K562 (cell line): ENCODE measurements around the gene CHSY3. TPM values are rescaled to one million over a fixed set of nuclear protein-coding genes. Genes with fewer than 3 reads are reported as not detected.

Source experiments
- ATAC-seq: fragments of 200-7000 bp; cut with Tn5 transposase; 3 replicates; pipeline ENCODE4 v1.9.1; 2020; ENCODE audit warnings: moderate library complexity
- BruUV-seq: library from RNA; stranded (reverse); fragments of 400-500 nt; replicated peaks from 2 replicates; lab custom pipeline; 2021; lab: Mats Ljungman, UMichigan
- CTCF ChIA-PET: fragments of 300-600 bp; formaldehyde crosslinking; extraction: SDS; loops from one replicate; lab custom pipeline; 2021; ENCODE audit warnings: low intra/inter-chr PET ratio; lab: Yijun Ruan, JAX
- POLR2A ChIA-PET: fragments of 300-600, 350-650 bp; sonication (Branson Sonifier 250); formaldehyde crosslinking; extraction: SDS; loops from one replicate; lab custom pipeline; 2021; ENCODE audit warnings: antibody characterized with exemption, inconsistent platforms; lab: Yijun Ruan, JAX
- DNase-seq, 4 experiments: peaks; one replicate each; pipeline versions ENCODE4 v3.0.0 to v3.0.0-alpha.2; 2011 to 2018; ENCODE audit warnings: low spot score in 3 of 4, mixed read lengths in 3 of 4; ENCODE audit errors: extremely low read depth in 1 of 4
- FAIRE-seq: peaks from 2 replicates; lab custom pipeline; 2011; peaks lifted over from hg19 to GRCh38; lab: Jason Lieb, UNC
- H2AFZ ChIP-seq: 2 replicates; pipeline ENCODE4 v1.6.0; 2011; ENCODE audit warnings: low read depth, low read length, control low read depth, inconsistent platforms
- H3K27ac ChIP-seq: fragments of 200-600 bp; 3 replicates; pipeline ENCODE4 v1.8.0; 2011; ENCODE audit warnings: low read depth, mild to moderate bottlenecking, control low read depth, inconsistent platforms, low read length, moderate library complexity, mixed read lengths; ENCODE audit errors: extremely low read depth
- H3K27me3 ChIP-seq, 2 experiments: fragments of 300-600 bp in 1 of 2; 2 replicates in 1 of 2; 3 replicates in 1 of 2; pipeline versions ENCODE4 v1.6.0 to v1.8.0; 2011; ENCODE audit warnings: inconsistent platforms in 2 of 2, low read length in 2 of 2, mild to moderate bottlenecking in 1 of 2, mixed read lengths in 1 of 2, moderate library complexity in 1 of 2; ENCODE audit not compliant: control insufficient read depth in 2 of 2, insufficient read depth in 2 of 2
- H3K36me3 ChIP-seq: fragments of 300-600 bp; 3 replicates; pipeline ENCODE4 v1.8.0; 2011; ENCODE audit warnings: mild to moderate bottlenecking, low read length, inconsistent platforms; ENCODE audit not compliant: control insufficient read depth, insufficient read depth
- H3K4me1 ChIP-seq, 2 experiments: fragments of 200-600 bp in 1 of 2; replicated peaks in 1 of 2; 2 replicates in 1 of 2; 3 replicates in 1 of 2; pipeline versions ENCODE4 v1.5.1 to v1.8.0; 2011; ENCODE audit warnings: inconsistent platforms in 2 of 2, low read length in 2 of 2, mild to moderate bottlenecking in 1 of 2, mixed read lengths in 1 of 2, moderate library complexity in 1 of 2; ENCODE audit not compliant: control insufficient read depth in 2 of 2, insufficient read depth in 2 of 2
- H3K4me2 ChIP-seq: 2 replicates; pipeline ENCODE4 v1.6.1; 2011; ENCODE audit warnings: low read length, control low read depth, inconsistent platforms, mixed read lengths; ENCODE audit not compliant: insufficient read depth
- H3K4me3 ChIP-seq: fragments of 200-600 bp; sonication (generic), shearing (Covaris generic); 2 replicates; pipeline ENCODE4 v1.5.1; 2016; ENCODE audit warnings: control low read depth, inconsistent platforms
- H3K79me2 ChIP-seq: fragments of 200-600 bp; 3 replicates; pipeline ENCODE4 v1.8.0; 2011; ENCODE audit warnings: low read length, inconsistent platforms; ENCODE audit not compliant: control insufficient read depth, insufficient read depth
- H3K9ac ChIP-seq, 2 experiments: 2 replicates each; pipeline versions ENCODE4 v1.6.0 to v1.6.1; 2011; ENCODE audit warnings: low read depth in 2 of 2, low read length in 2 of 2, control low read depth in 1 of 2, inconsistent platforms in 1 of 2, mild to moderate bottlenecking in 1 of 2, mixed read lengths in 1 of 2; ENCODE audit not compliant: insufficient read depth in 1 of 2
- H3K9me1 ChIP-seq: one replicate; pipeline ENCODE4 v1.6.0; 2011; ENCODE audit warnings: inconsistent platforms, mild to moderate bottlenecking, low read length, moderate library complexity; ENCODE audit not compliant: control insufficient read depth, insufficient read depth
- H3K9me3 ChIP-seq: replicated peaks from 2 replicates; pipeline ENCODE4 v1.5.1; 2011; ENCODE audit warnings: low read depth, low read length, inconsistent platforms; ENCODE audit not compliant: control insufficient read depth, insufficient read depth
- H4K20me1 ChIP-seq: replicated peaks from 2 replicates; pipeline ENCODE4 v1.6.1; 2011; ENCODE audit warnings: low read length, inconsistent platforms, mixed read lengths; ENCODE audit not compliant: control insufficient read depth, insufficient read depth
- CBFA2T3 ChIP-seq: fragments of 450-650 bp; IDR thresholded peaks from 2 replicates; pipeline ENCODE4 v1.6.1; 2017
- CEBPZ ChIP-seq: fragments of 150-350 bp; IDR thresholded peaks from 2 replicates; pipeline ENCODE4 v1.6.1; 2014; ENCODE audit warnings: low read depth, mild to moderate bottlenecking, low read length, borderline replicate concordance
- CREB3L1 ChIP-seq: fragments of 450-650 bp; IDR thresholded peaks from 2 replicates; pipeline ENCODE4 v1.6.1; 2014; ENCODE audit warnings: low read depth, mild to moderate bottlenecking, moderate library complexity, borderline replicate concordance
- GATAD2B ChIP-seq: fragments of 450-650 bp; IDR thresholded peaks from 2 replicates; pipeline ENCODE4 v1.6.1; 2017; ENCODE audit warnings: mild to moderate bottlenecking, borderline replicate concordance
- KLF6 ChIP-seq: fragments of 250-450 bp; sonication (Bioruptor Pico); IDR thresholded peaks from 2 replicates; pipeline ENCODE4 v1.4.0; 2020; ENCODE audit warnings: mild to moderate bottlenecking, moderate library complexity, borderline replicate concordance
- LCOR ChIP-seq: sonication (generic); formaldehyde crosslinking; IDR thresholded peaks from 2 replicates; pipeline ENCODE4 v1.8.0; 2022; ENCODE audit warnings: mild to moderate bottlenecking, missing genetic modification reagents
- NCOA4 ChIP-seq: fragments of 450-650 bp; IDR thresholded peaks from 2 replicates; pipeline ENCODE4 v1.6.1; 2018; ENCODE audit warnings: mild to moderate bottlenecking; ENCODE audit not compliant: partially characterized antibody
- NR2C2 ChIP-seq, 2 experiments: fragments of 200-800 bp in 1 of 2; sonication (Bioruptor generic) in 1 of 2; sonication (generic) in 1 of 2; formaldehyde crosslinking in 1 of 2; IDR thresholded peaks; 2 replicates each; pipeline versions ENCODE4 v1.6.1 to v1.8.0; 2016 to 2022; ENCODE audit warnings: mild to moderate bottlenecking in 1 of 2, missing compliant biosample characterization in 1 of 2, missing genetic modification characterization in 1 of 2, missing genetic modification reagents in 1 of 2
- RCOR1 ChIP-seq, 2 experiments: IDR thresholded peaks; 2 replicates each; pipeline ENCODE4 v1.6.1; 2012; ENCODE audit warnings: low read depth in 2 of 2, low read length in 2 of 2, borderline replicate concordance in 1 of 2, improper control_type of control experiment in 1 of 2
- SMAD2 ChIP-seq: fragments of 150-350 bp; IDR thresholded peaks from 2 replicates; pipeline ENCODE4 v1.6.1; 2014; ENCODE audit warnings: low read depth, mild to moderate bottlenecking, low read length
- U2AF2 ChIP-seq: fragments of 200-400 bp; formaldehyde crosslinking; optimal IDR thresholded peaks from 2 replicates; pipeline ENCODE3; 2017; ENCODE audit warnings: low read depth, mild to moderate bottlenecking, low read length
- ZBTB1 ChIP-seq: sonication (generic); formaldehyde crosslinking; IDR thresholded peaks from 2 replicates; pipeline ENCODE4 v1.8.1; 2023; ENCODE audit warnings: missing genetic modification reagents, low read depth, mild to moderate bottlenecking, borderline replicate concordance
- ZFP1 ChIP-seq: fragments of 450-650 bp; formaldehyde crosslinking; IDR thresholded peaks from 2 replicates; pipeline ENCODE4 v1.4.0; 2020; ENCODE audit warnings: mild to moderate bottlenecking, mixed read lengths
- ZMIZ1 ChIP-seq, 2 experiments: fragments of 150-350 bp in 1 of 2; IDR thresholded peaks; 2 replicates each; pipeline ENCODE4 v1.6.1; 2012 to 2016; ENCODE audit warnings: low read depth in 2 of 2, low read length in 2 of 2, mild to moderate bottlenecking in 1 of 2, moderate library complexity in 1 of 2
- ZNF134 ChIP-seq: fragments of 250-450 bp; sonication (Bioruptor Pico); conservative IDR thresholded peaks from 2 replicates; pipeline ENCODE4 v1.4.0; 2020
- WGBS: fragments of 100-300 bp; shearing (Covaris generic); methylation state at CpG from one replicate; pipeline ENCODE4 v1.1.6; 2016; ENCODE audit warnings: low coverage, mixed read lengths; ENCODE audit not compliant: insufficient coverage; ENCODE audit errors: missing lambda C conversion rate; 5-methylcytosine and 5-hydroxymethylcytosine counted together
- in situ Hi-C: fragments of 300-500 bp; cut with MboI; formaldehyde crosslinking; loops from 4 replicates; pipeline ENCODE4 v1.15.0; 2018; ENCODE audit warnings: inconsistent platforms, mixed read lengths
- intact Hi-C: fragments of 100-400 bp; cut with micrococcal nuclease; formaldehyde crosslinking; loops from 2 replicates; pipeline ENCODE4 v1.14.2; 2022
- polyA plus RNA-seq, 8 experiments: library from polyadenylated mRNA; depleted of rRNA in 4 of 8; stranded (reverse) in 5 of 8; unstranded in 3 of 8; fragments of >200 nt; fragmentation: Nextera tagmentation in 2 of 8; fragmentation: Illumina TruSeq in 1 of 8; extraction: Ambion mirVana in 2 of 8; extraction: Trizol in 1 of 8; gene quantifications; 2 replicates each; pipeline versions ENCODE4 v1.2.1 to v1.2.3, GENCODE V29; 2011 to 2014; ENCODE audit warnings: inconsistent platforms in 1 of 8, missing spikeins in 1 of 8
- total RNA-seq, 7 experiments: library from RNA; depleted of rRNA in 6 of 7; stranded (reverse); fragments of >200 nt in 6 of 7; fragmentation: Illumina TruSeq in 2 of 7; extraction: Trizol in 2 of 7; gene quantifications; 2 replicates each; pipeline versions ENCODE4 v1.2.1 to v1.2.3, GENCODE V29; 2011 to 2021; ENCODE audit warnings: low replicate concordance in 1 of 7

CHSY3 gene
- total and polyA plus RNA-seq, 9 of the 15 experiments (the other 6 are each of a cell fraction or from before 2014, with no cell fraction given), result 0.04 TPM; not detected in 8

- WGBS, result 0% methylated on average over 2 of the region's 2 CpGs
- H3K27ac ChIP-seq, result no peak overlapping the region
- H3K4me2 ChIP-seq, result no peak overlapping the region
- H4K20me1 ChIP-seq, result no peaks in the 10 kb centered on the region
- in situ Hi-C loops (no loop called here), intact Hi-C loops (no loop called here)
- H3K9me1 ChIP-seq, result no peaks in the 10 kb centered on the region
- ATAC-seq, result no peak
- no TSS peak for BruUV-seq
- H2AFZ ChIP-seq, result no peak overlapping the region
- DNase-seq, result no peak
- H3K4me1 ChIP-seq, result no peaks in the 10 kb centered on the region
- FAIRE-seq, result no peak
- ChIA-PET CTCF (no interaction called here), POLR2A (no interaction called here)
- no peaks in the 10 kb centered on the region for H3K79me2 ChIP-seq
- no peaks in the 10 kb centered on the region for H3K27me3 ChIP-seq
- H3K36me3 ChIP-seq, result no peaks in the 10 kb centered on the region
- H3K9me3 ChIP-seq, result no peaks in the 10 kb centered on the region
- H3K4me3 ChIP-seq, result no peak overlapping the region
- H3K9ac ChIP-seq, result no peak overlapping the region
- TF ChIP-seq GATAD2B, result no peak
- TF ChIP-seq ZFP1 (CRISPR knock-in tag), result no peak
- no peak for TF ChIP-seq LCOR (CRISPR knock-in tag)
- no peak for TF ChIP-seq CBFA2T3
- no peak for TF ChIP-seq NCOA4
- no peak for TF ChIP-seq SMAD2
- no peak for TF ChIP-seq RCOR1 (IDR thresholded peaks at IDR 0.05; ENCODE audit: borderline replicate concordance in 1 of 2, low read depth in 2 of 2, low read length in 2 of 2)
- no peak for TF ChIP-seq ZNF134
- no peak for TF ChIP-seq ZBTB1 (CRISPR knock-in tag)
- no peak for TF ChIP-seq NR2C2 (CRISPR knock-in tag; IDR thresholded peaks at IDR 0.05)
- TF ChIP-seq NR2C2 (tag; IDR thresholded peaks at IDR 0.05), result no peak
- TF ChIP-seq CREB3L1, result no peak
- no peak for TF ChIP-seq CEBPZ
- TF ChIP-seq U2AF2, result no peak
- no peak for TF ChIP-seq ZMIZ1 (IDR thresholded peaks at IDR 0.05; ENCODE audit: low read depth in 2 of 2, low read length in 2 of 2)
- TF ChIP-seq KLF6 (CRISPR knock-in tag), result no peak
These were observed 172.7 kb downstream of the CHSY3 start for GRCh38 chr5:130077007-130077406.
